ENCODE data around the gene ADAMTSL5. TPM values are rescaled to one million over a fixed set of nuclear protein-coding genes. Genes with fewer than 3 reads are reported as not detected.

ADAMTSL5 gene
- total and polyA plus RNA-seq, 2 of the 13 experiments (the other 11 are each of a cell fraction or from before 2014, with no cell fraction given) = 0.60 to 2.7 TPM

DNA sequence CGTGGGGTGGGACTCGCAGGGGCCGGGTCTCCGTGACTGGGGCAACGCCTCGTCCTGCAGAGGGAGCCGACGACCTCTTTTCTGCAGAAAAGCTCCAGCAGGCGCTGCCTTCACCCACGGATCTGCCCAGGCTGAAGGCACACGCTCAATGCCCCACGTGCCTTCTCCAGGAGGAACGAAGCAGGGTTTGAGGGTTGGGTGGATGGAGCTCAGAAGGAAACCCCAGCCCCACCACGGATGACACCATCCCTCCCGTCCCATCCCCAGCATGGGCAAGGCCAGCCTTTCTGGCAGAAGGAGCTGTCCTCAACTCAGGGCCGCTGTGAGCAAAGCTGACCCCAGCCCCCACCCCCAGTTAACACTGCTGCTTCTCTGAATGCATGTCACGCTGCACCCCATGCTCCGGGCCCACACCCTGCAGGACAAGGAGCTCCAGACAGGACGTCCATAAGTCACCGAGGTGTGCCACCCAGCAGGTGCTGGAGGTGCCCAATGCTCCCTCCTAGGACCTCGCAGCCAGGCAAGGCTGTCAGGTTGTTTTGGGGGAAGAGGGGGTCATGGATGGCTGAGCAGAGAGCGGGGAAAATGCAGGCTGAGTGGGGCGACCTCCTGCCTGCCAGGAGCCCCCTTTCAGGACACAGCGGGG is 41.2 kb downstream of the ADAMTSL5 start (continued):
- 0 out of 2 replicates have a peak, but pooled peaks have one; percentile 20 for TF ChIP-seq ZSCAN21 (CRISPR knock-in tag; IDR thresholded peaks at IDR 0.05; ENCODE audit: borderline replicate concordance)
- TF ChIP-seq POLR2A (IDR thresholded peaks at IDR 0.05; ENCODE audit: insufficient read depth in 1 of 2, low read depth in 2 of 2, low read length in 2 of 2) = 0 out of 4 replicates have a peak, but pooled peaks of 1 of the 2 experiments have one; percentile 7
- TF ChIP-seq FOXM1 (CRISPR knock-in tag; IDR thresholded peaks at IDR 0.05) = no peak
- TF ChIP-seq CBX5 (CRISPR knock-in tag; IDR thresholded peaks at IDR 0.05; ENCODE audit: borderline replicate concordance) = no peak
- no peak for TF ChIP-seq PHF8 (CRISPR knock-in tag; IDR thresholded peaks at IDR 0.05)
- peak; percentile 59; the same call in 1 of the 2 replicates for TF ChIP-seq NFKB2 (CRISPR knock-in tag; IDR thresholded peaks at IDR 0.05; ENCODE audit: borderline replicate concordance)
- peak; percentile 4 for TF ChIP-seq AGO1 (IDR thresholded peaks at IDR 0.05; ENCODE audit: low read depth, low read length, poor library complexity, severe bottlenecking)
- no peak for TF ChIP-seq ZSCAN22 (CRISPR knock-in tag; IDR thresholded peaks at IDR 0.05)
- TF ChIP-seq RFX3 (CRISPR knock-in tag; IDR thresholded peaks at IDR 0.05) = no peak

DNA sequence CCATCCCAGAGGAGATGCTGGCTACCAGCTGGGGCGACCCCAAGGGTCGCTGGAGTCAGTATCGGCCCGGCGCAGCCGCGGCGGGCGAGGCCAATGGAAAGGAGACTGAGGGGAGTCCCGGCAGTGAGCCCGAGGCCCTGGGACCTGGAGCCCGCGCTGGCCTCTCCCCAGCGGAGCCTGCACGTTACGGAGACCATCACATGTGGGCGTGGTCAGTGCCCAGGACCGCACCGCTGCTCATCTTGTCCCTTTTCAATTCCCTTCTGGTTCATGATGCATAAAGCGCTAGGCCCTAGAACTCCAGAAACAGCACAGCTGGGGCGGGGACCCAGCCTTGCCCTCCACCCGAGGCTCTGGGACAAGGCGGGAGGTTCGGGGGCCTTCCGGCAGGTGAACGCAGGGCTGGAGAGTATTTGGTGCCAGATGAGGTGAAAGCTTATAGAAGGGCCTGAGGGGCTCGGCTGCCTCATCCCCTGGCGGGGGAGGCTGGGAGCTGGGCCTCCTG is 41.8 kb downstream of the ADAMTSL5 start:
- no peaks in the 10 kb centered on the region for H3K27me3 ChIP-seq (ENCODE audit: control insufficient read depth in 1 of 2, insufficient read depth in 2 of 2, low read length in 2 of 2)
- ChIA-PET POLR2A (interaction anchor here (0.9 to 3.6 kb wide), 4 partner anchors 15 to 31 kb away, joined by 3 to 19 read pairs (median 4); partner anchors contain the start of genes PCSK4 and REEP6), CTCF (ENCODE audit: low intra/inter-chr PET ratio, low total read pairs) (no interaction called here)
- peaks cover 12% of the 10 kb centered on the region for H4K20me1 ChIP-seq (ENCODE audit: insufficient read depth, low read length)
- H3K36me3 ChIP-seq (replicated peaks in 1 of 2; ENCODE audit: control insufficient read depth in 1 of 2, insufficient read depth in 2 of 2, low read length in 2 of 2) = peaks cover 0 to under 1% of the 10 kb centered on the region in 2 experiments; a peak in 1 of 5 replicates
- H3K4me2 ChIP-seq (ENCODE audit: low read depth, low read length) = peak overlapping the region; percentile 76
- peak overlapping the region; percentile 41 to 69 (median 54); a peak in 5 of 6 replicates for H3K4me3 ChIP-seq (replicated peaks in 1 of 3; ENCODE audit: insufficient read depth in 1 of 3, low read depth in 2 of 3, low read length in 3 of 3)
- no peak overlapping the region for H2AFZ ChIP-seq (ENCODE audit: low read length)
- ATAC-seq = peak; percentile 43
- no peaks in the 10 kb centered on the region for H3K9me3 ChIP-seq (ENCODE audit: low read length)
- intact Hi-C loops (cut with micrococcal nuclease; ENCODE audit: unreplicated experiment) (no loop called here), in situ Hi-C loops (cut with HindIII; ENCODE audit: extremely low pct_ligation_motif_present, low pct_unique_long_range_greater_than_20kb) (no loop called here)
- no peak for DNase-seq (ENCODE audit: low spot score)
- peak overlapping the region; percentile 42; the same call in 1 of the 2 replicates for H3K9ac ChIP-seq (ENCODE audit: insufficient read depth, low read depth, low read length)
- no peaks in the 10 kb centered on the region for H3K79me2 ChIP-seq (ENCODE audit: insufficient read depth, low read length)
- no peak for FAIRE-seq
- BruUV-seq (replicated peaks) = no TSS peak
- peaks cover 25% of the 10 kb centered on the region for H3K4me1 ChIP-seq (ENCODE audit: insufficient read depth, low read length)
- H3K27ac ChIP-seq (ENCODE audit: extremely low read length, insufficient read depth, low read length) = no peak overlapping the region
- 17% methylated on average over 6 of the region's 28 CpGs for WGBS (ENCODE audit: low lambda C conversion rate)
- no peak for TF ChIP-seq CHD2 (IDR thresholded peaks at IDR 0.05; ENCODE audit: low read depth, low read length)
- TF ChIP-seq POLR2G (IDR thresholded peaks at IDR 0.05; ENCODE audit: low read depth, low read length) = peak; percentile 25; the same call in 1 of the 2 replicates
- TF ChIP-seq KDM3A (CRISPR knock-in tag; IDR thresholded peaks at IDR 0.05; ENCODE audit: low read depth) = peak; percentile 40; the same call in 1 of the 2 replicates
- no peak for TF ChIP-seq KAT2B (IDR thresholded peaks at IDR 0.05; ENCODE audit: borderline replicate concordance, low read depth, low read length)
- TF ChIP-seq KDM2A (CRISPR knock-in tag; IDR thresholded peaks at IDR 0.05; ENCODE audit: borderline replicate concordance, low read depth) = peak; percentile 85
- TF ChIP-seq NCOA1 (CRISPR knock-in tag; IDR thresholded peaks at IDR 0.05) = no peak
- no peak for TF ChIP-seq KDM4B (CRISPR knock-in tag; IDR thresholded peaks at IDR 0.05)
- TF ChIP-seq MTA1 (CRISPR knock-in tag; IDR thresholded peaks at IDR 0.05; ENCODE audit: borderline replicate concordance) = peak; percentile 19; the same call in 1 of the 2 replicates
- 0 out of 4 replicates have a peak, but pooled peaks of 1 of the 2 experiments have one; percentile 13 for TF ChIP-seq POLR2A (IDR thresholded peaks at IDR 0.05; ENCODE audit: insufficient read depth in 1 of 2, low read depth in 2 of 2, low read length in 2 of 2)
- no peak for TF ChIP-seq TBX2 (CRISPR knock-in tag; IDR thresholded peaks at IDR 0.05; ENCODE audit: borderline replicate concordance)
- TF ChIP-seq ZNF891 (CRISPR knock-in tag; IDR thresholded peaks at IDR 0.05) = 0 out of 2 replicates have a peak, but pooled peaks have one; percentile 25
- TF ChIP-seq, protein P1, sequence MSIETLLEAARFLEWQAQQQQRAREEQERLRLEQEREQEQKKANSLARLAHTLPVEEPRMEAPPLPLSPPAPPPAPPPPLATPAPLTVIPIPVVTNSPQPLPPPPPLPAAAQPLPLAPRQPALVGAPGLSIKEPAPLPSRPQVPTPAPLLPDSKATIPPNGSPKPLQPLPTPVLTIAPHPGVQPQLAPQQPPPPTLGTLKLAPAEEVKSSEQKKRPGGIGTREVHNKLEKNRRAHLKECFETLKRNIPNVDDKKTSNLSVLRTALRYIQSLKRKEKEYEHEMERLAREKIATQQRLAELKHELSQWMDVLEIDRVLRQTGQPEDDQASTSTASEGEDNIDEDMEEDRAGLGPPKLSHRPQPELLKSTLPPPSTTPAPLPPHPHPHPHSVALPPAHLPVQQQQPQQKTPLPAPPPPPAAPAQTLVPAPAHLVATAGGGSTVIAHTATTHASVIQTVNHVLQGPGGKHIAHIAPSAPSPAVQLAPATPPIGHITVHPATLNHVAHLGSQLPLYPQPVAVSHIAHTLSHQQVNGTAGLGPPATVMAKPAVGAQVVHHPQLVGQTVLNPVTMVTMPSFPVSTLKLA (IDR thresholded peaks at IDR 0.05) = no peak
- TF ChIP-seq AGO1 (IDR thresholded peaks at IDR 0.05; ENCODE audit: low read depth, low read length, poor library complexity, severe bottlenecking) = peak; percentile 89
- TF ChIP-seq RBM39 (IDR thresholded peaks at IDR 0.05; ENCODE audit: low read depth, low read length, poor library complexity, severe bottlenecking) = peak; percentile 24
- no peak for TF ChIP-seq ZNF782 (CRISPR knock-in tag; IDR thresholded peaks at IDR 0.05; ENCODE audit: borderline replicate concordance)
- TF ChIP-seq TAF15 (IDR thresholded peaks at IDR 0.05; ENCODE audit: low read depth, low read length, poor library complexity, severe bottlenecking) = peak; percentile 16

Data from HepG2 (cell line).